Peyer's patch (tissue), 4 donors: ENCODE data around the gene MAN1C1. TPM values are rescaled to one million over a fixed set of nuclear protein-coding genes. Genes with fewer than 3 reads are reported as not detected.

Source experiments
- DNase-seq, 3 donors: peaks; one replicate each; pipeline ENCODE4 v3.0.0-alpha.2; 2017 to 2019
- H3K27ac ChIP-seq, 4 donors: fragments of 200-600 bp; sonication (generic); one replicate each; pipeline ENCODE4 v1.5.1; 2016 to 2019
- H3K27me3 ChIP-seq, 2 donors: fragments of 200-600 bp; sonication (generic); one replicate each; pipeline ENCODE4 v1.5.1; 2019
- H3K36me3 ChIP-seq, 3 donors: fragments of 200-600 bp; sonication (generic); one replicate each; pipeline ENCODE4 v1.5.1; 2016 to 2019
- H3K4me1 ChIP-seq, 4 donors: fragments of 200-600 bp; sonication (generic); one replicate each; pipeline ENCODE4 v1.5.1; 2016 to 2019
- H3K4me3 ChIP-seq, 4 donors: fragments of 200-600 bp; sonication (generic); 1 replicate in 3 of 4; 2 replicates in 1 of 4; pipeline ENCODE4 v1.5.1; 2016 to 2019; ENCODE audit warnings: mild to moderate bottlenecking in 1 of 4
- H3K9me3 ChIP-seq, 4 donors: fragments of 200-600 bp; sonication (generic); one replicate each; pipeline ENCODE4 v1.5.1; 2016 to 2019; ENCODE audit warnings: mild to moderate bottlenecking in 1 of 4
- CTCF ChIP-seq, 6 experiments: fragments of 450-650 bp in 4 of 6; fragments of 200-600 bp in 2 of 6; sonication (generic) in 1 of 6; IDR thresholded peaks; one replicate each; pipeline ENCODE4 v1.5.1; 2017 to 2019; ENCODE audit warnings: antibody characterized with exemption in 6 of 6, mild to moderate bottlenecking in 3 of 6, moderate library complexity in 1 of 6
- POLR2A ChIP-seq, 2 donors: fragments of 450-650 bp; IDR thresholded peaks; one replicate each; pipeline ENCODE4 v1.5.1; 2017; ENCODE audit warnings: antibody characterized with exemption in 2 of 2, mild to moderate bottlenecking in 2 of 2, moderate library complexity in 2 of 2
- total RNA-seq, 4 donors: library from RNA; depleted of rRNA; stranded (reverse); fragments of >200 nt; gene quantifications; one replicate each; pipeline ENCODE4 v1.1.0, GENCODE V29; 2016

MAN1C1 gene
- total RNA-seq, 4 donors from 2014 or later, result 2.3 to 10.7 (median 6.7) TPM

GRCh38 chr1:25706146-25707089, 89.8 kb downstream of the MAN1C1 start:
- Histone ChIP-seq H3K9me3 (no peaks in the 10 kb centered on the region), H3K36me3 (no peaks in the 10 kb centered on the region), H3K4me1 (peaks cover 0 to 24% (median 0%) of the 10 kb centered on the region in 4 donors), H3K27ac (no peak overlapping the region), H3K27me3 (no peaks in the 10 kb centered on the region), H3K4me3 (no peak overlapping the region)
- no peak for DNase-seq
- TF ChIP-seq POLR2A (IDR thresholded peaks at IDR 0.05), result no peak
- no peak for TF ChIP-seq CTCF (IDR thresholded peaks at IDR 0.05)

DNA sequence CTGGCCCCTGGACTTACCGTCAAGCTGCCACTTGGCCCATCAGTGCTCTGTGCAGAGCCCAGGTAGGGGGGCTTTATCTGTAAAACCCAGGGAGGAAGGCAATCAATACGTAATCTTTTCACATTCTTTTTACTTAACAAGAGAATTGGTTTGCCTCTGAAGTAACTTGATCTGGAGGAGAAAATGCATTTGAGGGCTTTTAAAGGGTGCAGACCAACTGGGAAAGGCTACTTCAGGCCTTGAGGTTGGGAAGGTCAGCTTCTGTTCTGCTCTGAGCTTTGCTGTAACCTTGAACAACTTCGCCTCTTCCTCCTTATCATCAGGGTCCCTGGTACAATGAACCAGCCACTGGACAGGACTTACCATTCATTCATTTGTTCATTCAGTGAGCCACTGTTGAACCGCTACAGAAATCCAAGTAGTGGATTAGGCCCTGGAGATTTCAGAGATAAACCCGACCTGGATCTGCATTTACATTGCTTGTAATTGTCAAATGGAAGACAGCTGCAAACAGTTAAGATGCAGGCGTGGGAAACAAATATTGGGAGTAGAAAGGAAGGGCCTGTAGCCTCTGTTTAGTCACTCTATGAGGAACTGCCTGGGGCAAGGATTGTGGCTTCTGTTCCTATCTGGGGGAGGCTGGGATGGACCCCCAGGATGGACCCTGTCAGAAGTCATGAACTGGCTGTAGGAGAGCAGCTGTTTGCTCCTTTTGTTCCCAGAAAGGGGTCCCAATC, 90.9 kb downstream of the MAN1C1 start:
- DNase-seq, result no peak
- Histone ChIP-seq H3K4me1 (peaks cover 0 to 21% (median 2%) of the 10 kb centered on the region in 4 donors), H3K36me3 (no peaks in the 10 kb centered on the region), H3K4me3 (no peak overlapping the region), H3K9me3 (no peaks in the 10 kb centered on the region), H3K27me3 (no peaks in the 10 kb centered on the region), H3K27ac (no peak overlapping the region)
- TF ChIP-seq CTCF (IDR thresholded peaks at IDR 0.05), result no peak
- TF ChIP-seq POLR2A (IDR thresholded peaks at IDR 0.05), result no peak

DNA sequence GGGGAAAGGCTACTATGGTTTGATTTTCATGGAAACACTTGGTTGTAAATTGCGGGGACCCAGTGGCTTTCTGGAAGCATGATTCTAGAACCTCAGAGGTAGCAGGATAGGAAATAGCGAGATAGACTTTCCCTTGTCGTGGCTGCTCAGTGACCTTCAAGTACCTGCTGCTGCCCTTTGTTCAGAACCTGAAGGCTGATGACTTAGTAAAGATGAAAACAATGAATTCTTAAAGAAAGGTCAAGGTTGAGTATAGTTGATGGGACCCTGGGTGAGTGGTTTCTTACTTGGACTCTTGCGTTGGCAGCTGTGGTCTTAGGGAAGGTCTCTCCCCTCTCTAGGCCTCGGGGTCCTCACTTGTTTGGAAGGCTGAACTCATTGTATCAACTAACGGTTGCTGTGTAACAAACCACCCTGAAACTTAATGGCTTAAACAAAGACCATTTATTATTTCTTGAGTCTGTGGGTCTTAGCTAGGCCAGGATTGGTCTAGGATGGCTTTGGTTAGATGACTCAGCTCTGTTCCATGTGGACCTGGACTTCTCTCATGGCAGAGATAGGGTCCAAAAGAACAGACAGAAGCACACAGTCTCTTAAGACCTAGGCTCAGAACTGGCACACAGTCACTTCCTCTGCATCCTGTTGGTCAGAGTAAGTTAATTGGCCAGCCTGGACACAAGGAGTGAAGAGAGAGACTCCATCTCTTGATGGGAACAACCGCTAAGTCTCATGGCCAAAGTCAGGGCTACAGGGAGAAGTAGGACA, 94.2 kb downstream of the MAN1C1 start:
- no peak overlapping the region for H3K4me3 ChIP-seq
- no peaks in the 10 kb centered on the region for H3K36me3 ChIP-seq
- TF ChIP-seq CTCF (IDR thresholded peaks at IDR 0.05), result no peak
- TF ChIP-seq POLR2A (IDR thresholded peaks at IDR 0.05), result no peak
- no peak for DNase-seq
- H3K4me1 ChIP-seq, result peaks cover 0 to 23% (median 2%) of the 10 kb centered on the region in 4 donors
- no peaks in the 10 kb centered on the region for H3K27me3 ChIP-seq
- no peaks in the 10 kb centered on the region for H3K9me3 ChIP-seq
- H3K27ac ChIP-seq, result peak overlapping the region in 1 of 4 donors; percentile 1

DNA sequence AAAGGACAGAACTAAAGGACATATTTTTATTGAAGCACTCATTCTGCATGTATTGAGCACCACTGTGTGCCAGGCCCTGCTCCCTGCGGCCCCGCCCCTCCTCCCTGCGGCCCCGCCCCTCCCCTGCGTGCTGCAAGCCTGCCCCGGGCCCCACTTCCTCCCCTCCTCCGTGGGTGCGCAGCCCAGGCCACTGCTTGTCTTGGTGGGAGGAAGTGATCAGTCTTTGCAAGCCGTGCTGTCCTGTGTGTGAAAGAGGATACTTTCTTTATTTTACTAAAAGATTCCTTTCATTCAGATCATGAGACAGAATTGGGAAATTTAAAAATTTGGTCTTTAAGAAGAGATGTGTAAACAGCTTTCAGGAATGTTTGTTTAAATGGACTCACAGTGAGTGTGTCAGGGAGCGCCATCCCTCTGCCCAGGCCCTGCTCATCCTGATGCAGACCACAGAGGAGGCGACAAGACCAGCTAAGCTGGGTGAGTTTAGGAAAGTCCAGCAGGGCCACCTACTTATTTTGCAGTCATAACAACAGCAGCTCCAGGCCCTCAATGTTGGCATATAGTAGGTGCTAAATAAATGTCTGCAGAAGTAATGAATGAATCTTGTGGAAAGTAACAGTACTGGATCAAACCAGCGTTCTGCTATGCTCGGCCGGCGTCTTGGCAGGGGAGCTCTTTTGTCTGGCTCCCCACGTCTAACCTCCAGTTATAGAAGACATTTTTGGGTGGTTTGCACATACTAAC, 95.1 kb downstream of the MAN1C1 start:
- Histone ChIP-seq H3K27me3 (no peaks in the 10 kb centered on the region), H3K9me3 (no peaks in the 10 kb centered on the region), H3K36me3 (no peaks in the 10 kb centered on the region), H3K4me3 (no peak overlapping the region), H3K4me1 (peaks cover 0 to 18% (median 2%) of the 10 kb centered on the region in 4 donors), H3K27ac (peak overlapping the region in 2 of 4 donors; percentile 1)
- peak in 2 of 3 donors; percentile 57 to 72 for DNase-seq
- TF ChIP-seq POLR2A (IDR thresholded peaks at IDR 0.05) (no peak), CTCF (IDR thresholded peaks at IDR 0.05) (no peak)
